K562 (cell line): Measurements from ENCODE around the gene RECQL5.

Source experiments
- CEBPB ChIP-seq: fragments of 450-650 bp; IDR thresholded peaks from 2 replicates; pipeline ENCODE4 v1.6.1; 2016; ENCODE audit warnings: missing genetic modification characterization, missing compliant biosample characterization
- GATA2 ChIP-seq: sonication (generic); formaldehyde crosslinking; IDR thresholded peaks from 2 replicates; pipeline ENCODE4 v1.4.0; 2020; ENCODE audit warnings: mild to moderate bottlenecking, missing genetic modification reagents
- JUND ChIP-seq, 2 experiments: IDR thresholded peaks; 2 replicates in 1 of 2; 3 replicates in 1 of 2; pipeline ENCODE4 v1.6.1; 2011; ENCODE audit warnings: borderline replicate concordance in 2 of 2, low read depth in 2 of 2, low read length in 2 of 2, improper control_type of control experiment in 1 of 2, missing biosample characterization in 1 of 2, missing genetic modification characterization in 1 of 2, missing genetic modification reagents in 1 of 2
- POLR2AphosphoS2 ChIP-seq: IDR thresholded peaks from 2 replicates; pipeline ENCODE4 v1.6.1; 2012; ENCODE audit warnings: low read length, improper control_type of control experiment
- SRSF1 ChIP-seq: fragments of 200-400 bp; formaldehyde crosslinking; IDR thresholded peaks from 2 replicates; pipeline ENCODE4 v1.6.1; 2017; ENCODE audit warnings: mild to moderate bottlenecking, low read depth, low read length, moderate library complexity
- TAF7 ChIP-seq: fragments of 450-650 bp; IDR thresholded peaks from 2 replicates; pipeline ENCODE4 v1.6.1; 2016; ENCODE audit warnings: missing genetic modification characterization, missing compliant biosample characterization
- TF ChIP-seq, protein P1 (sequence below): fragments of 250-450 bp; sonication (Bioruptor Pico); IDR thresholded peaks from 2 replicates; pipeline ENCODE4 v1.5.0; 2020; ENCODE audit warnings: mild to moderate bottlenecking, borderline replicate concordance

DNA sequence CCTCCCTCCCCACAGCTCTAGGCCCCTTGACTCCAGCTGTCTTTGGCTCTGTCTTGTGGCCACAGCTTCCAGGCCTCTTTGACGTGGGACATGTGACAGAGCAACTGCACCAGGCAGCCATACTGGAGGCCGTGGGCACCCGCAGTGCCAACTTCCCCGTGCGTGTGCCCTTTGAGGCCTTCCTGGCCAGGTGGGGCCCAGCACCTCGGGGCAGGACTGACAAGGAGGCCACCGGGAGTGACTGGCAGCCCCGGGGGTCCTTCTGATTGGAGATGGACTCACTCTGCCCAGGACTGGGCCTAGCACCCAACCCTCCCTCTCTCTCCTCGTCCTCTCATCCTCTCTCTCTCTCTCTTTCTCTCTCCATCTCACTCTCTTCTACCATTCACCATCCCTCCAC lies 63.8 kb downstream of the RECQL5 start:
- no peak for TF ChIP-seq POLR2AphosphoS2
- TF ChIP-seq CEBPB (tag) = no peak
- no peak for TF ChIP-seq TAF7 (tag)
- TF ChIP-seq JUND (IDR thresholded peaks at IDR 0.05; ENCODE audit: borderline replicate concordance, low read depth, low read length) = no peak
- no peak for TF ChIP-seq JUND (tag; IDR thresholded peaks at IDR 0.05; ENCODE audit: borderline replicate concordance, low read depth, low read length)
- TF ChIP-seq, protein P1, sequence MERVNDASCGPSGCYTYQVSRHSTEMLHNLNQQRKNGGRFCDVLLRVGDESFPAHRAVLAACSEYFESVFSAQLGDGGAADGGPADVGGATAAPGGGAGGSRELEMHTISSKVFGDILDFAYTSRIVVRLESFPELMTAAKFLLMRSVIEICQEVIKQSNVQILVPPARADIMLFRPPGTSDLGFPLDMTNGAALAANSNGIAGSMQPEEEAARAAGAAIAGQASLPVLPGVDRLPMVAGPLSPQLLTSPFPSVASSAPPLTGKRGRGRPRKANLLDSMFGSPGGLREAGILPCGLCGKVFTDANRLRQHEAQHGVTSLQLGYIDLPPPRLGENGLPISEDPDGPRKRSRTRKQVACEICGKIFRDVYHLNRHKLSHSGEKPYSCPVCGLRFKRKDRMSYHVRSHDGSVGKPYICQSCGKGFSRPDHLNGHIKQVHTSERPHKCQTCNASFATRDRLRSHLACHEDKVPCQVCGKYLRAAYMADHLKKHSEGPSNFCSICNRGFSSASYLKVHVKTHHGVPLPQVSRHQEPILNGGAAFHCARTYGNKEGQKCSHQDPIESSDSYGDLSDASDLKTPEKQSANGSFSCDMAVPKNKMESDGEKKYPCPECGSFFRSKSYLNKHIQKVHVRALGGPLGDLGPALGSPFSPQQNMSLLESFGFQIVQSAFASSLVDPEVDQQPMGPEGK (CRISPR knock-in tag) = no peak
- no peak for TF ChIP-seq GATA2
- TF ChIP-seq SRSF1 = no peak
